ENCODE data around the gene HLCS.
"Not testable (repeated sequence)": the region's sequence is repeated elsewhere in the genome, so short reads cannot be mapped to it uniquely, and the experiment has no call there.

Gene HLCS

DNA sequence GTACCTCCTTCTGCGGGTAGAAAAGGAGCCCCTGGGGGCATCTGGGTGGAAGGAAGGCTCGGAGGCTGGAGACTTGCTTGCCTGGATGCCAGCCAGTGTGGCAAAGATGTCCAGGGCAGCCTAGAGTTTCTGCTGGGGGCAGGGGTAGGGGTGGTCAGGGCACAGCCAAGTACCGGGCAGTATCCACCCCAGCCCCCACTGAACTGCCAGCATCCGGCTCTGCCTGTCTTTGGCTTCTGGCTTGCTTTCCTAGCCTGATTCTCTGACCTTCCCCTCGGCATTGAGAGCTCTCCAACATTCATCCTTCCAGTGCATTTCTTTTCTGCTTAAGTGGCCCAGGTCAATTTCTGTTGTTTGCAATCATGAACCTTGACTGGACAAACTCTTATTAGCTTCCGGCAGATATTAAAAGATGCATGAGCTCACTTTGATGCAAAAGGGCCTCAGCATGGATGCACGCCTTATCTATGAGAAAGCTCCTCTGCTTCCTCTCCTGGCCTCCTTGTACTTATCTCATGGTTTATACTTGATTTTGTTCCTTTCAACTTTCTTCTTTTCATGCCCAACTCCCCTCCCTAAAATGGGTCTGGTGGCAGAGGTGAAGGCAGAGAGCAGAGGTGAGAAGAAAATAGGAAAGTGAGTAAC, 116.9 kb downstream of the HLCS start:
- DNase-seq (ENCODE audit: low read depth), result no peak

DNA sequence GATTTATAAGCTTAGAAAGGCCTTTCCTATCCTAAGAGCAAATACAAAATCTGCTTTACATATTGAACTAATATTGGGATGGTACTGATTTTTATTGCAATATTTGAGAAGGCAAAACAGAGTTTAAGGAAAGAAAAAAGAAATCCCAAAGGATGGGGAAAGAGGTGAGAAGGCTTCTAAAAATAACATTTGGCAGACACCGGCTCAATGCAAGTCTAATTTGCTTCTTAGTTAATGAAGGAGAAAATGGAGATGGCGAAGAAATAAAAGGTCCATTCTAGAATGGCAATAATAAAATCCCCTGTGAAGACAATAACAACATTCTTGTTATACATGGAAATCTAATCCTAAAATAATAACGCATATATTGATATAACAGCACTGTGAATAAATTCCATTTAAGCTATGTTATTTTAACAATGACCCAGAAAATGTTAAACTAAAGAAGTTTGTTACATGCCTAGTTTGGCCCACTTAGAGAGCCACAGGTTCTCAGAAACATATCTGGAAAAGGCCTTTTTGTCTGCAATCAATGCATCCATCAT, 117.7 kb downstream of the HLCS start:
- no peak for DNase-seq (ENCODE audit: low read depth)

DNA sequence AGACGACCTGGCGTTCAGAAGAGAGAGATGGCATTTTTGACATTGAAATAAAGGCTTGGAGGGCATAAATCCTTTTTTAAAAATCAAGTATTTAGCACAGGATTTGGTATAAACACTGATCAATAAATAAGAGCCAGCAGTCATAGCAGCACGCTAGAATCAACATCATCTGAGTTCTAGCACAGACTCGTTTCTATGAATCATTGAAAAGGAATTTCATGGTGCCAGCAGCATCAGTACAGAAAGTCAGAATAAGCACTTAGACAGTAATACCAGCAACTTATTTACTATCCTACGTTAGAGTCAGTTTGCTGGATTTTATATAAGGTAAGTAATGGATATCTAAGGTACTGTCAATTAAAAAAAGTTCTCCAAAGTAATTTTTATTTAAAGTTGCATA, 119.3 kb downstream of the HLCS start:
- no peak for DNase-seq (ENCODE audit: low read depth)

DNA sequence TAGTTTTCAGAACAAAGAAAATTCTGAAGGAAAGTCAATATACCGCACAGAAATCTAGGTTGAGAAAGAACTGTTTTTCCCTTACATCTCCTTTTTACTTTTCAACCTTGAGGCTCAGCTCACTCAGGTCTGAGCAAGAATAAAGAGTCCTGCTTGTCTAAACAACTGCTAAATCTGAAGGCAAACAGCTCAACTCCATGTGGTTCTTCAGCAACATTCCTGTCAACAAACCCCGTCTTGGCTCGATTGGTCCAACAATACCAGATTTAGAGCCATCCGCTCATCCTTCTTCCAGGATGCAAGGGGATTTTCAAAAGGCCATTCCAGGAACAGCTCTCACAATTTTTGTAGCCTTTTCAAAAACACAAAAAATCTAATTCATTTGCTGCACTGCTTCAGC, 119.8 kb downstream of the HLCS start:
- DNase-seq (ENCODE audit: low read depth), result no peak

DNA sequence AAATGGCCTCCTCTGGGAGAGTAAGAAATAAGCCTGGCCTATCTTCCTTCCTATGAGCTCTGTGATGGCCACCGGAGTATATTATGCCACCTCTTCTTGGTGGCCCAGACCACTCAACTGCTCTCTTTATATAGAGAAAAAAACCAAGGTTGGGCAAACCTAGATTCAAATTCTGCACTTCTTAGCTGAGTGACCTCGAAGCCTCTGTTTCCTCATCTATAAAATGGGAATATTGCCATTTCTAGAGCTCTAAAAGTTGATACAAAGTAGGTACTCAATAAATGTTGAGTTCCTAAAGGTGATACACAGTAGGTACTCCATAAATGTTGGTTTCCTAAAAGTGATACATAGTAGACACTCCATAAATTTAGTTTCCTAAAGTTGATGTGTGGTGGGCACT, 120.7 kb downstream of the HLCS start:
- DNase-seq (ENCODE audit: low read depth), result no peak

GRCh38 chr21:36845070-36845469, 121.4 kb downstream of the HLCS start:
- DNase-seq (ENCODE audit: low read depth), result no peak

- DNase-seq (ENCODE audit: low read depth), result no peak
These were observed 124.6 kb downstream of the HLCS start for GRCh38 chr21:36841866-36842265.

- no peak for DNase-seq (ENCODE audit: low read depth)
These were observed 126.7 kb downstream of the HLCS start for GRCh38 chr21:36839735-36840134.

- DNase-seq (ENCODE audit: low read depth), result no peak
These were observed 127.3 kb downstream of the HLCS start for GRCh38 chr21:36839123-36839522.

- no peak for DNase-seq (ENCODE audit: low read depth)
These were observed 131.1 kb downstream of the HLCS start for GRCh38 chr21:36835383-36835795.

DNA sequence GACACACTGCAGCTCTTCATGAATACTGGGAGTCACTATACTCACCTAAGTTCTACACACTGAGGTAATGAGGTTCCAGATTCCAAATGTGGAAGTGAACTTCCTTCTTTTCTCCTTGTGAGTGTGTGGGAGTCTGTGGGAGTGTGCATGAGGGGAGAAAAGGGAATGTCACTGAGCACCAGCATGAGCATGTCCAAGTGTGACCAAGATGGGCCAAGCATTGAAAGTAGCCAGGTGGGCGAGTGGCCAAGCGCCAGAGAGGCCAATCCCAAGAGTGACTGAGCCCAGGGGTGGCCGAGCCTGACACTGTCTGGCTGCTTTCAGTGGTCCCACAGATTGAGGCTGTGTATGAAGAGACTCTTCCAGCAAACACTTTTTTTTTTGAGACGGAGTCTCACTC, 132.3 kb downstream of the HLCS start:
- DNase-seq (ENCODE audit: low read depth), result no peak

GRCh38 chr21:36830100-36830499, 136.4 kb downstream of the HLCS start:
- DNase-seq (ENCODE audit: low read depth), result no peak

DNA sequence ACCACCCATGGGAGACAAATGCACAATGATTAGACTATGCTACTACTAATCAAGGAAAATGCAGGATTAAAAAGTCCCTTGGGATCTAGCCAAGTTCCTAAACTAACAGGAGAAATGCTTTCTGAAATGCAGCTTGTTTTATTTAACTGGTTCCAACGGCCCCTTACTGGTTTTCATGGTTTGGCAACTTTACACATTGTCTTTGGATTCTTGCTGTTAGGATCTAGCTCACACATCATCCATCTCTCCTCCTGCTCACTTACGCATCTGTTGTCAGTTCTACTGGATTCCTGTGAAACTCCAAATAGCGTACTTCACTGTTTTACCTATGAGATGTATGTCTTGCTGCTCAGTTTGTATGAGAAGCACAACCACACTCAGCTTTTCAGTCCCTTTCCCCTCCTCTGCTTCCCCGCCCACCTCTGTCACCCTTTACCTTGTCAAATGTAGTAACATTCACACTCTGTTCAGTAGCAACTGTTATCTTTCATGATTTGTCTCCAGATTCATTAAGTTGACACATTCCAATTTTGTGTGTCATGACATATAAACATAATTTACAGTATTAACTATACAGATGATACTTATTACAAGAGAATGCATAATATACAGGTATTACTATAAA, 137.5 kb downstream of the HLCS start:
- DNase-seq (ENCODE audit: low read depth), result no peak

DNA sequence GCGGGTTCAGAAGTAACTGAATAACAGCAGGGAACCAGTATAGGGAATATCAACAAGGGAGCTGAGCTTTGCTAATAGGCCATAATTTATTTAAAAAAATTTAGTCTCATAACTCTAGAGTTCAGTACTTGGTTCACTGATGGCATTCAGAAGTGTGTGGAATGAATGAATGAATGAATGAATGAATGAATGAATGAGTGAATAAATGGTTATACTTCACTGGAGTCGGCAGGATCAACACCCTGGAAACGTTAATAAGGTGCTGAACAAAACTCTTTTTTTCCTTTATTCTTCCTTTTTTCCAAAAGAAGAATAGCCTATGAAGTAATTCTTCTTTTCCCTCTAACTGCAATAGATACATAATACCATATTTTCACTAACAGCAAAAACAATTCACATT, 138.3 kb downstream of the HLCS start:
- no peak for DNase-seq (ENCODE audit: low read depth)

DNA sequence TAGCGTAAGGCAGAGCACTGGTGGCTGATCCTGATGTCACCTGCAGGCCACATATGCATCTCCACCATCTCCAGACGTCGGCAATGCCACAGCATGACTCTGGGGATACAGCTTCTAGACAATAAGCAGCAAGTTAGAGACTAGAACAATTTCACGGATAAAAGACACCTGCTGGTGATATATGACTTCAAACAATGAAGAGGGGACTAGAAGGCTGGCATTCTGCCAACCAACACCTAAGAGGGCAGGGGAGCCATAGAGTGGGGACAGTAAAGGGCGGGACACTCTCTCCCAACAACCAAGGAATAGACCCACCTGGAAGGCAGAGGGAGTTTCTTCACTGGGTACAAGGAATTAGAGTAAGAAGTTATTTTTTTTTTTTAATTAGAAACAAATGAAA, 140.8 kb downstream of the HLCS start:
- no peak for DNase-seq (ENCODE audit: low read depth)

GRCh38 chr21:36821032-36821299, 145.5 kb downstream of the HLCS start:
- DNase-seq (ENCODE audit: low read depth), result no peak

DNA sequence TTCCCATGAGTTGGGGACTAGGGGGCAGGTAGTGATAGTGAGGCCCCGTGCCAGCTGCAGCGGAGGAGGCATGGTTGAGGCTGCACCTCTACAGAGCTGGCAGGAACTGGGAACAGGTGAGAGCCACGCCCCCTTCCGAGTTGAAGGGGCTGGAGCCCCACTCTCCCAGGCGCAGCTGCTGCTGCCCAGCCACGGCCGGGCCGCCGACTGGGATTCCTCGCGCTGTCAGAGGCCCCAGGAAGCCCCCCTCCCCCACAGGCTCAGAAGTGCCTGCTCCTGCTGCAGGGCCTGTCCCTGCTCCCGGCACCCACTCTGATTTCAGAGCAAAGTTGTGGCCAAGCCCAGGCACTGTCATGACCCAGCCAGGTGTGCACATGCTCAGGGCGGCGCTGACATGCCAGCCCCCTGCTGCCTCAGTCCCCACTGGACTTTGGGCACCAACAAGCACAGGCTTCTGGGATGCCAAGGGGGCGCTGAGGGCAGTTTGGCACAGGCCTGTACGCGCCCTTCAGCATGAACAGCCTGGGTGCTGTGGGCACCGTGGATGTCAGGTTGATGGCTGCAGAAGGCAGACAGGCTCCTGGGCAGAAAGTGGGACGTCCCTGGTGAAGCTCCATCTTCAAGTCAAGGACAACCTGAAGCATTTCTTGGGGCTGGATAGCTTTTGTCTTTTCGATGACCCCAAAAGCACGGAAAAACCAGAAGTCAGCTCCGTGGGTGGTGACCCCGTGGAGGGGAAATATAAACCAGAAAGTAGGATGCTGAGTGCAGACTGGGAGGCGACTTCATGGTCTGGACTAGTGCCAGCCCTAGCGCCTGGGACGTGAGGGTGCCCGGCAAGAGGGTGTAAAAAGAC, 146.1 kb downstream of the HLCS start:
- no peak for DNase-seq (ENCODE audit: low read depth)

DNA sequence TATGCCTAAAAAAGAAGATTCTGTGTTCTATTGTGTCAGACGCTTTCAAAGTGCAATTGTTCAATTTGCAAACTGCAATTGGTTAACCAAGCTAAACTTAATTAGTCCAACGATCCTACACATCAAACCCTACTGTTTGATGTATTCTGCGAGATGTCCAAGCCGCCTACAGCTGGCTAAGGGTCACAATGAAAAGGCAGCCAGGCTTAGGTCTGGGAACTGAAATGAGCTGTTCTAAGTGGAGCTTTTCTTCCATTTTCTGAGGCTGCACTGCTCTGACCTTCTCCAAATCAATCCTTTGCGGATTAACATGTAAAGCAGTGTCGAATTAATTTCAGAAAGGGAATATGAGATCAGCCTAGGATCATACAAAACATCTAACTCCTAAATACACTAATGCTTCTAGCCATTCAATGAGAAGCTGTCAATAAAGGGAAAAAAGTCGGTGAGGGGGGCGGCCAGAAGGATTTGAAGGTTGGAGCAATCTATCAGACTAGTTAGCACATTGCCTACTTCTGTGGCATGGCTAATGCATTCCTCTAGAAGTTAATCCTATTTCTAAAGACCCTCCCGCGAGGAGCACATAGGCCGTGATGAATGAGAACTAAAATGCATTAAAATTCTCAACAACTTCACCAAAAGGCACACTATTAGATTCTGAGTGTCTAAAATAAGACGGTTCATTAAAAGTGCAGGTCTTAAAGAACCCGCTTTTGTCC, 148.6 kb downstream of the HLCS start:
- no peak for DNase-seq (ENCODE audit: low read depth)

DNA sequence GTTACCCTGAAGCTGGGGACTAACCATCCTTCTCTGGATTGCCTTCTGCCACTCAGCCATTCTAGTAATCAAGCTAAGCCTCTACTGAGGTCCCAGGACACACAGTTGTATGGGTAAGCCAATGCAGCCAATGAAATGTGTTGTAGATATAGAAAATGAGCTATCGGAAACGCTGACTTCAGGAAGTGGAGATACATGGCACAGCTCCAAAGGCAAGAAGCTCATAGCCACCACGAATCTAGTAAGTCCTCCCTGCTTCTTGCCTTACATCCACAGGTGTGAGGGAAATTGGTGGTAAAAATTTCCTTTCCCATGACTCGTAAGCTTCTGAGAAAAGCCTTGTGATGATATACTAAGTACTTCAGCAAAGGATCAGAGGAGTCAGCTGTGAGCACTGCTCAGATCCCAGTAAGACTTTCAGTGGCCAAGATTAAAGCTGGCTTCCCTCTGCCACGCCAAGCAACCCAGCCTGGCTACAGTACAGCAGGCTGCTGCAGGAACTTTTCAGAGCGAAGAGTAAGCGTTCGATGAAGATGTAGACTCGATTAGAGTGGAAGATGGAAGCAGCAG, 149.8 kb downstream of the HLCS start:
- DNase-seq (ENCODE audit: low read depth), result no peak

DNA sequence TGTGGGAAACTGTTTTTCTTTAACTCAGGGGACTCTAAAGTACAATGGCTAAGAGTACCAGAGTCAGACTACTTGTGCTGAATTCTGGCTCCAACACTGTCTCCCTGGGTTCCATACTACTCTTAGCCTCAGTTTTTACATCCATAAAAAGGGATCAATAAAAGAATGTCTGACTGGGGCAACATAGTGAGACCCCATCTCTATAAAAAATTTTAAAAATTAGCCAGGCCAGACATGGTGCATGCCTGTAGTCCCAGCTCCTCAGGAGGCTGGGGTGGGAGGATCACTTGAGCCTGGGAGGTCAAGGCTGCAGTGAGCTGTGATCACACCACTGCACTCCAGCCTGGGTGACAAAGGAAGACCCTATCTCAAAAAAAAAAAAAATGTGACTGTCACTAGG, 150.4 kb downstream of the HLCS start:
- not testable (repeated sequence) for DNase-seq (ENCODE audit: low read depth)

GRCh38 chr21:36815284-36815683, 151.2 kb downstream of the HLCS start:
- DNase-seq (ENCODE audit: low read depth), result no peak

DNA sequence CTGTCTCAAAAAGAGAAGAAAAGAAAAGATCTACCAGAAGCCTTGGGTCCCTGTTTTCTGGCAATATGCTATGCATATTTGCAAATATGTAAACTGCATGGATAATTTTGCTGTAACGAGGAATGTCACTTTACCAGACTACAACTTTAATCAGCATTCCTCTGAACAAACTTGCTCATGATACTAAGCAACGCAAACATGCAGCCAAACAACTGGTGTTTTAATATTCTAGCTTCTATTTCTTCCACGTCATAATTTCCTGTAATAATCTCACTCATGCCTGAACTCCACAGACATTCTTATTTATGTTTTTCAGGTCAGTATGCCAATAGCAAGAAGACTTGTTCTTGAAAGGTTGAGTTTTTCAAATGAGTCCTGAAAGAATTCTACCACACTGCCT, 153.4 kb downstream of the HLCS start:
- DNase-seq (ENCODE audit: low read depth), result no peak
